B cell (primary cell): ENCODE results near the gene RIMKLB.

Source experiments
- CTCF ChIP-seq: fragments of 200-600 bp; IDR thresholded peaks from one replicate; pipeline ENCODE4 v1.8.0; 2022; ENCODE audit warnings: antibody characterized with exemption, mild to moderate bottlenecking
- EZH2 ChIP-seq: IDR thresholded peaks from 2 replicates; pipeline ENCODE4 v1.6.1; 2012; ENCODE audit warnings: borderline replicate concordance, low read depth, mild to moderate bottlenecking, moderate library complexity, low read length; ENCODE audit not compliant: insufficient read depth, poor library complexity, severe bottlenecking

DNA sequence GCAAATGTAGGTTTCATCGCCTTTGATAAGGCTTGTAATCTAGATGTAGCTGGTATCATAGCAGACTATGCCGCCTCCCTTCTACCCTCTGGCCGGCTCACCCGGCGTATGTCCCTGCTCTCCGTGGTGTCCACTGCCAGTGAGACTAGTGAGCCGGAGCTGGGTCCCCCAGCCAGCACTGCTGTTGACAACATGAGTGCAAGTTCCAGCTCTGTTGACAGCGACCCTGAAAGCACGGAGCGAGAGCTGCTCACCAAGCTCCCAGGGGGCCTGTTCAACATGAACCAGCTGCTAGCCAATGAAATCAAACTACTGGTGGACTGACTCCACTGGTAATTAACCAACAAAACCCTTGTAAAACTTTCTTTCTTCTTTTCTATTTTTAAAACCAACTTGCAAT is 75.7 kb downstream of the RIMKLB start:
- TF ChIP-seq CTCF = no peak
- TF ChIP-seq EZH2 = no peak
